NCI-H146 treated with DMSO at 0.1 percent for 48 hours (cell line): ENCODE measurements around the gene WWOX.

Source experiments
- DNase-seq: peaks from one replicate; lab custom pipeline; 2025; ENCODE audit not compliant: unreplicated experiment; lab: John Stamatoyannopoulos, UW

Gene WWOX

DNA sequence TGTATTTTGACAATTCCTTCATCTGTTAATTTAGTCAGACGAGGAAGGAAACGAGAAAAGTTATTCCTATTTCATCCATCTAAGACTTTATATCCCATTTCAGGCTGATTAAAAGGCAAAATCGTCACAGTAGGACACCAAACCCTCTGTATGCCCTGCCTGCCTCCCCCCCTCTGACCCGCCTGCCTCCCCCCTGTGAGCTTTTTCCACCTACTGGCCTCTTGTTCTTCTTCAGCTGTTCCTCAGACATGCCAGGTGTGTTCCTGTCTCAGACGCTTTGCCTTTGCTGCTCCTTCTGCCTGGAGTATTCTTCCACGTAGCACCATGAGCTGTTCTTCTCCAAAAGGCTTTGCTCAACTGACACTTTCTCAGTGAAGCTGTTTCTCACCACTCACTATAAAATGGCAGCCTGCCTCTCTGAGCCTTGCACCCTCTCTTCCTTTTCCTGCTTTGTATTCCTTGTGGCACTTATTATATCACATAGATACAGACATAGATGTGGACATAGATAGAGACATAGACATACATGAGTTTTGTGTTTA is 777.7 kb downstream of the WWOX start:
- DNase-seq = no peak

DNA sequence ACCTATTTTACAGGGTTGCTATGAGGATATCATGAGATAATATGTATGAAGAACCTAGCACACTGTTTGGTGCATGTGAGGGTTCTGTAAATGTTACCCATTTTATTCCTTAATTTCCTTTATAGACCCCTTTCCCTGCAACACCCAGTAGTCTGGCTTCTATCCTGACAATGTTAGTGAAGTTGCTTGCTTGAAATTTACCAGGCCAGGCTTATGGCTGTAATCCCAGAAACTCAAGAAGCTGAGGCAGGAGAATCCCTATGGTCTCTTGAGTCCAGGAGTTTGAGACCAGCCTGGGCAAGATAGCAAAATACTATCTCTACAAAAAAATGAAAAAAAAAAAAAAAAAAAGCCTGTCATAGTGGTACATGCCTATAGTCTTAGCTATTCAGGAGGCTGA is 779.1 kb downstream of the WWOX start:
- DNase-seq = no peak

DNA sequence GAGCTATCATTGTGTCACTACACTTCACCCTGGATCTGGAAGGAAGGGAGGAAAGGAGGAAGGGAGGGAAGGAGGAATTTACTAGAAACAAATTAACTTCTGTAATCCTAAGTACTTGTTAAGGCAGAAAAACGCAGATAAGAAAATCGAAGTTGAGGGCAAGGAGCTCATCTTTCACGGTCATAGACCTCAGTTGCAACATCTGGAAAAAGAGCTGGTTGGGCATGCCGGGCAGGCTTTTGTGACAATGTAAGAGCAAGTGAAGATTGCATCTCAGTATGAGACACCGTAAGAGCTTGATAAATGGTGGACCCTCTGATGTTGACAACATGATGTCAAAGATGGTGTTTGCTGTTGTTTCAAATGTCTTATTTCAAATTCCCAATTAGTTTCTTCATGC is 779.6 kb downstream of the WWOX start:
- no peak for DNase-seq

DNA sequence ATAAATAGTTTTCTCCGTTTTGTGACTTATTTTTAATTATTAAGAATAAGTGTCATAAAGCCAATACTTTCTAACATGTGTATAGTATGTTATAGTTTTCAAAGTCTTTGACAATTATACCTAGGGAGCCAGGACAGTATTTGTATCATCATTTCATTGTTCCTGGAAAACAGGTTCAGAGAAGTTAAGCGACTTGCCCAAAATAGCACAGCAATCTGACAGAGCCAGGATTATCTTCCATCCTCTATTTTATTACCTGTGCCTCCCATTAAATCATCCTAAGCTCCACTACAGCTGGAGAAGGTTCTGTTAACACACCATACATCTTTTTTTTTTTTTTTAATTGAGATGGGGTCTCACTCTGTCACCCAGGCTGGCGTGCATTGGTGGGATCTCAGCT is 782.7 kb downstream of the WWOX start:
- no peak for DNase-seq

DNA sequence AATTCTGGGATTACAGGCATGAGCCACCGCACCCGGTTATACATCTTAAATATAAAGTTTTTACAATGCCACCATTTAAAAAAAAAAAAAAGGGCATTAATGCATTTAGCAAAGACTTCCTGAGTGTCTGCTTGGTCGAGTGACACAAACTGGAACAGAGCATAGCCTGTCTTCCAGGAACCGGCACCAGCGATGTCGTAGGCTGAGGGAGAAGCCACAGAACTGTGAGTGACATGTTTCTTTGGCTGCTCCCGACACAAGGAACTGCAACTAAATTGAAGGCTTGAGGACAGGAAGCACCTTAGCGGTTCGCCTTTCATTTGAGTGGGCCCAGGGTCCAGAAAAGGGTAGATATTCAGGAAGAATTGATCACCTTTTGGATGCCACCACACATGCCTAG is 783.3 kb downstream of the WWOX start:
- no peak for DNase-seq

DNA sequence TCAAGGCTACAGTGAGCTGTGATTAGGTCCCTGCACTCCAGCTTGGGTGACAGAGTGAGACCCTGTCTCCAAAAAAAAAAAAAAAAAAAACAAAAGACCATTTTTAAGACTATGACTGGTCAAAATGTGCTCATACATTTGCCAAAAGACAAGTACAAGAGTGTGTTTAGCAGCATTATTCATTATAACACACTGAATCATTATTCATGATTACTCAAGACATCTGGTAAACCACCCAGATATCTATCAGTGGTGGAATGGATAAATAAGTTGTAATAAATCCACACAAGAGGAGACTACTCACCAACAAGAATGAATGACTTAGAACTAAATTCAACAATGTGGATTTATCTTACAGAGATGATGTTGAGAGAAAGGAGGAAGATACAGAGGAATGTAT is 784.8 kb downstream of the WWOX start:
- DNase-seq = no peak

DNA sequence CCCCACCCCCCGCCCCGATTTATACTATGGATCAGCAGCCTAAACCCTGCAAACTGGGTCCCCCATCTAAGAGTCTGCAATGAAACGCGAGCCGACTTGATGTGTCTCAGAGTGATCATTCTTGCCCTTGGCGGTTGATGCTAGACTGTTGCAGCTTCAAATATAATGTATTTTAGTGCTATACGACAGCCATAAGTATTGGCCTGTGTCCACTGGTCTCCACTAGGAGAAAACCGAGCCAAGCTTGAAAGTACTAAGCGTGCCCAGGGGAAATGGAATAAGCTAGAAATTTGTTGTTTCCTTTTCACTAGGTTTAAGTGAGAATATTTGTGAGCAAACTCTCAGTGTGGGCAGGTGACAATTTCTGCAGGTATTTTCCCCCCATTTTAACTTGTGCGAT is 789.9 kb downstream of the WWOX start:
- no peak for DNase-seq

DNA sequence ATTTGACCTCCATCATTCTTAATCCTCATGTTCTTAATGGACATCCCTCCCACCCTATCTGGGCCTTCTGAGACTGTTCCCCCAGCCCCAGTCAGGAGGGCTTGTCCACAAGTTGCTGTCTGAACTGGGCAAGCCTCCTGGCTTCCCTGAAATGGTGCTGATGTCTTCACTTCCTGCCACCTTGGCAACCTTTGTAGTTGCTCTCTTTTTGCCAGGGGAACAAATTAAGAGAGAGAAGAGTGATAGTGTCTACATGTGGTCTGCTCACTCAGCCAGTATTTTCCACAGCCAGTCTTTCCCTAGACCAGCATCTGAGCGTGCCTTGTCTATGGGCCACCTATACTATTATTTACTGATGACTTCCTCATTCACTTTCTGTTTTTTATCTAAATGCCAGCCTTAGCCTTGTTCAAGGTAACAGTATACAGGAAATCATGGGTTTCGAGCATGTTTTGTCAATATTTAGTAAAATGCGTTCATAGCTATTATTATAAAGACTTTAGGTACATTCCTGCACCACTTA is 791.0 kb downstream of the WWOX start:
- no peak for DNase-seq

DNA sequence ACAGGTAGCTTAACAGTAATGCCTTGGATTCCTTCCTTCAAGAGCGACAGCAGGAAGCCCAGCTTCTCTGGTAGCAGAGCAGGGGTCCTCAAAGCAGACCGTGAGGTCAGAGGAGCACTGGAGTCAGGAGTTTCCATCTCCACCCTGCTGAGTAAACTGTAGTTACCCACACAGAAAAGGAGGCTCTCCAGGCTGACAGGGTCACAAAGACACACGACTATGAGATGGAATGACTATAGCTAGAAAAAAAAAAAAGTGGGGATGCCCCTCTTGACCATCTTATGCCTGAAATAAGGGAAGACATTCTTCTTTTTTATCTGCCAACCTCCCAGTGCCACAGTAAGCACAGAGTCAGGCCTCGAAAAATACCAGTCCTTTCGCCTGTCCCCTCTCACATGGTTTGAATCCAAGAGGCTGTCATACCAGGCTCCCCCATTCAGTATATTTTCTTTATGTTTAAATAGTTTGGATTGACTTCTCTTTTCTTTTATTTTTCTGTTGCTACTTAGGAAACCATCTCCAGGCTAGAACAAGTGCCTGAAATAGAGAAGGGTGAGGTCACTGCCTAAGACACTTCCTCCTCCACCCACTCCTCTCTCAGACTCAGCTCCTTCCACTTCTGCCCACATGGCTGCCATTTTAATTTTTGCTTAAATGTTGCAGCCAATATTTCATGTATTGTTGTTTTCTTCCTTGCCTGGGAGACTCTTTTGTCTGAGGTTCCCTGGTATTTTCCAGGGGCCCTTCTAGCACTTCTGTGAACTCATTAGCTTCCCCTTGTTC is 793.7 kb downstream of the WWOX start:
- no peak for DNase-seq

DNA sequence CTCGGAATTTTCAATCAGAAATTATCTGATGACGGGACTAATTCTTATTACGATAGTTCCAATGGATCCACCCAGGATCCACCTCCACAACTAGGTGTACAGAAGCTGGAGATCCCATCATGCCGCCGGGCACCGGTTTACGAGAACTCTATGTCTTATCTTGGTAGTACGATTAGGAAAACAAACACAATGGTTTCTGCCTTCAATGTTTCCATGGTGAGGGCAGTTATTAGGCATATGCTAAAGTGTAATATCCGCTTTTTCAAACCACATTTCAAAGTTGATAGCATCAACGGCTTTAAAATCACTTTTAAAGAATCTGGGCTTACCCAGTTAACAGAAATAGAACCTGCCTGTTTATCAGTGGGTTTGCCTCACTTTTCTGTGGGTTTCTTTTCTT is 795.4 kb downstream of the WWOX start:
- DNase-seq = no peak

DNA sequence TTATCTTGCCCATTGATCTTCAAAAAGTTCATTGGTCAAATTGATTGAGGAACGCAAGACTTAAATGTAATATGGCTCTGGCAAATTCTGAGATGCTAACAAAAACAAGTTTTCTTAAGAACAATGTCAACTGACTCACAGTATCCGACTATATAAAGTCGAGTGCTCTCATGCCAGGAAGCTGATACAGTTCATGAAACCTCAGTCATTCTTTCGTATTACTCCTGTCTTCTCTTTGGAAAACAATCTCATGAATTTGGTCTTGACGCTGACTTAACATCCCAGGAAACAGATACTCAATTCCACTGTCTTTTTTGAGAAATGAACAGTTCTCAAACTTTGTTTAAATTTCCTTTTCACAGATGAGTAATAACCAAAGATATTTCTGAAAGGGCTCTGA is 796.2 kb downstream of the WWOX start:
- no peak for DNase-seq

DNA sequence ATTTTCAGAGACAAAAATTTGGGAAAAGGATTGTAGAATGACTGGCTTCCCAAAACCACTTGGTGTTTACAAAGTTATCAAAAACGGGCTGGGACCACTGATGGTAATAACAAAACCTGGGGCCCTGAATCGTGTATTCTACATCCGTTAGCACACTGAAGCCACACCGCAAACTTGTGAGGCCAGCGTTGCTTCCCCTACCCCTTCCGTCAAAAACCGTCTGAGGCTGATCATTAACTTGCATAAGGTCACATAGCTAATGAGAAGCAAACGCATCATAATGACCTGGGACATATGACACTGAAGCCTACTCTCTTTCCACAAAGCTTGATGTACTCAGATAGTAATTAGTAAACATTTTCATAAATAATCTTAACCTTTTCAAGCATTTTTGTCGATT is 796.8 kb downstream of the WWOX start:
- no peak for DNase-seq

DNA sequence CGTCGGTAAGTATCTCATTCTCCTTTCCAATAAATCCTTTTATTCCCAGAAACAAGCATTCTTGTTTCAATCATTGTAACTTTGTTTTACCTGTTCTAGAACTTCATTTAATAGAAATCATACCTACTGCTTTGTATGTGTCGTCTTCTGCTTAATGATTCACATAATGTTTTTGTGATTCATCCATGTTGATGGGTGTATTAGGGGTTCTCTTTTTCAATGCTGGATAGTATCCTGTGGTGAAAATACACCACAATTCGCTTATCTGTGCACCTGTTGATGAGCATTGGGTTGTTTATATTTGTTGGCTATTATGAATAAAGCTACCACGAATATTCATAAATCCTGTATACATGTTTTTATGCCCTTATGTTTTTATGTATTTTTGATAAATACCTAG is 797.8 kb downstream of the WWOX start:
- DNase-seq = no peak

DNA sequence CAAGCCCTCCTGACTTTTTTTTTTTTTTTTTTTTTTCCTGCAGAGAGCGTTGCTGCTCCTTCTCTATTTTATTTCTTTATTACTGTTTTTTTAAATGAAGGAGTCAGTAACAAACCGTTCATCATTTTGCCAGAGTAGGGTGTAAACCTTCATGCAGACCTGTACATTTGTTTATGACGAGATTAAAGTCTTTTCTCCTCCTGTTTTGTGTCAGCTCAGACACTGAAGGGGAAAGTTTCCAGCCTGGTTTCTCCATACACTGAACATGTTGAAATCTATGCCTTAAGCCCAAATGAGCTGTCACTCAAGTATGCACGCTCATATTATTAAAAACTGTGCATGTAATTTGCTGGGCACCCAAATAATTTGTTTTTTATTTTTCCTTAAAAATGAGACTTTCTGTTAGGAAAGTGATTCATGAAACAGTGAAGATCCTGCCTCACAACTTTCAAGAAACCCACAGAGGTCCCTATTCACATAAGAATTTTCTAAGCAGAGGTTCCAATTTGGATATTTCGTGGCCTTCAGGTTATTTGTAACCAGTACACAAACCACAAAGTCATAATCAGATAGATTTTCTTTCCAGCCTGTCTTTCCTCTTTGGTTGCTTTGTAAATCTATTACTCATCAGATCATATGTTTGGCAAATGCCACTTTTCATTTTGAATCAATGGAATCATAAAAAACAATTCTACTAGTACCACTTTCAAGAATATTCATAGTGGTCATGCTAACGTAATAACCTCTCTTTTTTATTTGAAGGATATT is 800.8 kb downstream of the WWOX start:
- DNase-seq = no peak

DNA sequence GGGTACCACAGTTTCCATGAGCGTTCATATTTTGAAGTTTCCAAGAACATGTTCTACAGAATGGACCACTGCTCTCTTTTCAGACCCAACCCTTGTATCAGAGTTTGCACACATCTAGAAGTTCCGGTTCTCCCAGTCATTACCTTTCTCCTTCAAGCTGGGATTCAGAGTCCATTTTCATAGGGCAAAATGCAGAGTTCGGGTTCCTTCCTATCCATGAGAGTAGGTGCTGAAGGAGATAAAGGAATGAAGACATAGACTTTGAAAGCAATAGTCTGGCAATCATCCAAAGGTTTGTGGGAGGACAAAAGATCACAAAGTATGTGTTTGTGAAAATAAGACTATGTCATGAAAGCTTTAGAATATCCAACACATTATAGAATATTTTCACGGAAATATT is 801.5 kb downstream of the WWOX start:
- no peak for DNase-seq

DNA sequence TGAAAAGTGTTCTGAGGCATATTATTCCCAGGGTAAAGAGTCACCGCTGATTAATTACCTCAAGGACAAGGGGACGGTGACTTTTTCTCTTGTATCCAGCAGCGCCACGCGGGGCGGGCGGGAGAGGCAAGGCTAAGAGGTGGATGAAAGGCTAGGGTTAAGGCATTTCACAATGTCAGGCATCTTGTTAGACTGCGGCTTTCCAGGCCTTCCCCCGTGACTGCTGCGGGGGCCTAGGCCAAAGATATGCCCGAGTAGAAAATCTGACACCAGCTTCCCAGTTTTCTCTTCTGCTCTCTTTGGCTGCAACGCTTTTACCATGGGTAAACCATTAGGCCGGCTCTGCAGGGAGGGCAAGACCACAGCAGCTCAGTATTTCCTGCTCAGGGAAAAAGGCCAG is 802.9 kb downstream of the WWOX start:
- DNase-seq = no peak

DNA sequence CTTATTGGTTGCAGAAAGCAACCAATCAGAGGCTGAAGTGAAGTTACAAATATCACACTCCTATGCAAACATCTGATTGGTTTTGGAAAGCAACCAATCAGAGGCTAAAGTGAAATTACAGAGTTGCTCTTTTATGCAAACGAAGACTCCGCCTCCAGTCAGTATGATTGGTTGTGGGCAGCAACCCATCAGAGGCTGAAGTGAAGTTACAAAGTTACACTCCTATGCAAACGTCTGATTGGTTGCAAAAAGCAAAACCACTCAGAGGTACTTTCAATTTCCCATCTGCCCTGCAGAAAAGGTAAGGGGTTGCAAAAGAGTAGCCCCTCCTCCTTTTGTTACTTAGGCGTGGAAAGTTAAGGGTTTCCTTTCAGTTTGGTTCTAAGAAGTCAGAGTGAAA is 803.8 kb downstream of the WWOX start:
- no peak for DNase-seq

DNA sequence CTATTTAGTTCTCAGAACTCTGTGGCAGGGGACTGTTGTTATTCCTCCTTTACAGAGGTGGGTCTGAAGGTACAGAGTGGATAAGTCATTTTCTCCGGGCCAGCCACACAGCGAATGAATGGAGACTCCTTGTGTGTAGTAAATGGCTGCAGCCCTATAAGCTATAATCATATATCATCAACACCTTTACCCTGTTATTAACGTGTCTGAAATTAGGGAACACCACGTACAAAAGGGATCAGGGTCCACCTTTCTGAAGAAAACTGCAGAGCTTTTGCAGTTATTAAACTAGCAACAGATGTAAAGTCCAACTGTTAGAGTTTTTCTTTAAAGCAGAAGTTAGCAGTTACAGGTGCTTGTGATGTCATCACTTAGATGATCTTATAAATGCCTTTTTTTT is 804.4 kb downstream of the WWOX start:
- no peak for DNase-seq

DNA sequence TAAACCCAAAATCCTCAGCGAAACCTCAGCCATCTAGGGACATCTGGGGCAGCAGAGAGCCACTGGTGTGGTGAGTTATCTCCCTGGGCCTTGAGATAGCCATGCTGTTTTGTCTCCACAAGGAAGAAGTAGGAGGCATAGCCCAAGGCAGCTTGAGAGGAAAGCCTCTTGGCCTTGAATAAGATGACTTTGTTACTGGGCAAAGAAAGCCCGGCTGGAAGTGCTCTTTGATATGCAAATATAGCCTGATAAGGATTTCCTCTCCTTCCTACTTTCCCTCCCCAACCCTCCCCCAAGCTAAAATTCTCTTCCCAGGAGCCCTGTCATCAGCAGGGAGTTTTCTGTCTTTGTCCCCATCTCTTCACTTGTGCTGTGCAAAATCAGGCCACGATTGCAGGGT is 806.7 kb downstream of the WWOX start:
- DNase-seq = no peak

DNA sequence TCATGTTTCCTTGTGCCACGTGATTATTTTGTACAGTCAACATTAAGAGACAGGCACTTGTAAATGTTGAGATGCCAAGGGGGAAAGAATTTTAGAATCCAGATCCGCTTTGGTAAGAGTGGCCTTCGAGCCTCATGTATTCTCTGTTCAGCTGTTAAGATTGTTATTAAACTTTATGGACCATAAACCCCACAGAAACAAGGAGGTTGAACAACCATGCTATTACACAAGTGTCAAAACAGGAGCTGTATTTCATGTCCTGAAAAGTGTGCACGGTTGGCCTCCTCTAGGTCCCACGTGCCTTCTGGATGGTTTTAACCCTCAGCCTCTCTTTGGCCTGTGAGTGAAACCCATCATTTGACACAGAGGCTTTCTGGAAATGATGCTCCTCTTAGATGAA is 809.8 kb downstream of the WWOX start:
- DNase-seq = no peak

DNA sequence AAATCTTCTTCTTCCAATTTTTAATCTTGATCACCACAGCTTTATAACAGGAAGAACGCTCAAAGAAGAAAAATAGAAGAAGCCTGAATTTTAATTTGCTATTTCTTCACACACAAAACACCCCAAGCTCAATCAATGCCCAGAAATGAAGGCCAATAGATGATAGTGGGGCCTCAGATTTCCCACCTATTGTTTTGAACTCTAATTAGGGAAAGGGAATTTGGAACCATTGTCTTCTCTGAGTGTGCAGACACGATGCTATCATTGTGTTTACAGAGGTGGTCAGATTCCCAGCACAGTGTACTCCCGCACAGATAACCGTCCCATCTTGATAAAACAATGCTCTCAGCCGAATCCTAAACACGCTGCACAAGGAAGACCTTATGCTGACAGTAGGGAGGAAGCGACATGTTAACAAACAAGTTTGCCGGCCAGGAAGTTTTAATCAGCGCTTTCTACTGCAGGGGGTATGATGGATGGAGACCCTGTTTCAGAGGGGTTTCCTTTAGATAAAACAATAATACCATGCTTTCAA is 816.4 kb downstream of the WWOX start:
- peak; percentile 12 for DNase-seq
